Effector memory CD8-positive, alpha-beta T cell (primary cell): Measurements from ENCODE around the gene P2RX4.
"Not testable (repeated sequence)": the region's sequence is repeated elsewhere in the genome, so short reads cannot be mapped to it uniquely, and the experiment has no call there.

Source experiments
- ATAC-seq: fragments of 150-1000 bp; cut with Tn5 transposase; replicated peaks from 2 replicates; pipeline ENCODE4 v1.10.0; 2021; ENCODE audit warnings: mild to moderate bottlenecking, moderate library complexity
- DNase-seq, 3 experiments: peaks; one replicate each; pipeline ENCODE4 v3.0.0; 2021
- H3K27ac Mint-ChIP-seq, 2 donors: one replicate each; pipeline ENCODE4 v1.8.0; 2022; ENCODE audit warnings: mild to moderate bottlenecking in 2 of 2, mixed read lengths in 2 of 2, moderate library complexity in 2 of 2
- H3K27me3 Mint-ChIP-seq, 2 donors: one replicate each; pipeline ENCODE4 v1.8.0; 2022; ENCODE audit warnings: mixed read lengths in 2 of 2
- H3K36me3 Mint-ChIP-seq: one replicate; pipeline ENCODE4 v1.8.0; 2022; ENCODE audit warnings: mild to moderate bottlenecking, moderate library complexity, mixed read lengths; ENCODE audit not compliant: insufficient read depth
- H3K4me1 Mint-ChIP-seq, 2 donors: one replicate each; pipeline ENCODE4 v1.8.0; 2022; ENCODE audit warnings: low read depth in 2 of 2, mixed read lengths in 2 of 2
- H3K4me3 Mint-ChIP-seq, 2 donors: one replicate each; pipeline ENCODE4 v1.8.0; 2022; ENCODE audit warnings: mild to moderate bottlenecking in 2 of 2, mixed read lengths in 2 of 2, moderate library complexity in 2 of 2
- H3K9me3 Mint-ChIP-seq, 2 donors: one replicate each; pipeline ENCODE4 v1.8.0; 2022; ENCODE audit warnings: mixed read lengths in 2 of 2

P2RX4 gene

GRCh38 chr12:121198949-121199348, 11.0 kb upstream of the P2RX4 start:
- ATAC-seq, result no peak
- Mint-ChIP-seq H3K4me1 (no peaks in the 10 kb centered on the region), H3K4me3 (no peak overlapping the region), H3K9me3 (no peaks in the 10 kb centered on the region), H3K27ac (no peak overlapping the region), H3K27me3 (no peaks in the 10 kb centered on the region), H3K36me3 (no peaks in the 10 kb centered on the region)
- no peak for DNase-seq

GRCh38 chr12:121201140-121201539, 8.8 kb upstream of the P2RX4 start:
- not testable (repeated sequence) for H3K4me3 Mint-ChIP-seq, H3K36me3 Mint-ChIP-seq, H3K27me3 Mint-ChIP-seq, H3K4me1 Mint-ChIP-seq, H3K9me3 Mint-ChIP-seq, DNase-seq, H3K27ac Mint-ChIP-seq, ATAC-seq

- Mint-ChIP-seq H3K36me3 (no peaks in the 10 kb centered on the region), H3K9me3 (no peaks in the 10 kb centered on the region), H3K4me1 (no peaks in the 10 kb centered on the region), H3K4me3 (no peak overlapping the region), H3K27me3 (no peaks in the 10 kb centered on the region), H3K27ac (peak overlapping the region in 1 of 2 donors; percentile 23)
- no peak for ATAC-seq
- DNase-seq, result no peak
These were observed 7.2 kb upstream of the P2RX4 start for GRCh38 chr12:121202407-121203355.

- Mint-ChIP-seq H3K36me3 (no peaks in the 10 kb centered on the region), H3K27ac (no peak overlapping the region), H3K4me1 (no peaks in the 10 kb centered on the region), H3K27me3 (no peaks in the 10 kb centered on the region), H3K9me3 (no peaks in the 10 kb centered on the region), H3K4me3 (no peak overlapping the region)
- ATAC-seq (no peak), DNase-seq (no peak)
These were observed 6.4 kb upstream of the P2RX4 start for GRCh38 chr12:121203482-121203881.

- no peak for DNase-seq
- Mint-ChIP-seq H3K27me3 (no peaks in the 10 kb centered on the region), H3K9me3 (no peaks in the 10 kb centered on the region), H3K27ac (no peak overlapping the region), H3K4me1 (peaks cover 0 to under 1% of the 10 kb centered on the region in 2 donors), H3K4me3 (no peak overlapping the region), H3K36me3 (peaks cover 2% of the 10 kb centered on the region)
- no peak for ATAC-seq
These were observed 4.4 kb upstream of the P2RX4 start for GRCh38 chr12:121205491-121205890.

- Mint-ChIP-seq H3K36me3 (peaks cover 19% of the 10 kb centered on the region), H3K4me3 (peak overlapping the region; percentile 91 to 94)
These were observed 1.4 kb upstream of the P2RX4 start for GRCh38 chr12:121208571-121208970.

GRCh38 chr12:121209221-121209620, 708 bp upstream of the P2RX4 start:
- no peak for ATAC-seq
- peaks cover 7 to 11% of the 10 kb centered on the region in 2 donors for H3K4me1 Mint-ChIP-seq
- no peak for DNase-seq

More at GRCh38 chr12:121208571-121208970, 1.4 kb upstream of the P2RX4 start:
- not testable (repeated sequence) for H3K4me1 Mint-ChIP-seq, H3K9me3 Mint-ChIP-seq, ATAC-seq, DNase-seq, H3K27me3 Mint-ChIP-seq
- peak overlapping the region; percentile 97 to 98 for H3K27ac Mint-ChIP-seq

GRCh38 chr12:121212875-121213274, 2.9 kb downstream of the P2RX4 start:
- peak overlapping the region in 1 of 2 donors; percentile 66 for H3K27ac Mint-ChIP-seq
- no peak overlapping the region for H3K4me3 Mint-ChIP-seq
- H3K4me1 Mint-ChIP-seq, result peaks cover 17 to 23% of the 10 kb centered on the region in 2 donors
- no peaks in the 10 kb centered on the region for H3K27me3 Mint-ChIP-seq
- ATAC-seq (no peak), DNase-seq (no peak)
- H3K9me3 Mint-ChIP-seq, result no peaks in the 10 kb centered on the region
- H3K36me3 Mint-ChIP-seq, result peaks cover 22% of the 10 kb centered on the region

More at GRCh38 chr12:121209221-121209620, 708 bp upstream of the P2RX4 start:
- Mint-ChIP-seq H3K27ac (peak overlapping the region; percentile 97 to 98), H3K9me3 (no peaks in the 10 kb centered on the region), H3K27me3 (no peaks in the 10 kb centered on the region), H3K4me3 (peak overlapping the region; percentile 91 to 94), H3K36me3 (peaks cover 19% of the 10 kb centered on the region)

GRCh38 chr12:121214166-121214777, 4.3 kb downstream of the P2RX4 start:
- peaks cover 19 to 23% of the 10 kb centered on the region in 2 donors for H3K4me1 Mint-ChIP-seq
- H3K36me3 Mint-ChIP-seq, result peaks cover 22% of the 10 kb centered on the region
- peak overlapping the region; percentile 32 to 33 for H3K4me3 Mint-ChIP-seq
- no peaks in the 10 kb centered on the region for H3K27me3 Mint-ChIP-seq
- H3K27ac Mint-ChIP-seq, result peak overlapping the region; percentile 73 to 88
- DNase-seq, result no peak
- no peaks in the 10 kb centered on the region for H3K9me3 Mint-ChIP-seq
- no peak for ATAC-seq

GRCh38 chr12:121214855-121215745, 5.2 kb downstream of the P2RX4 start:
- Mint-ChIP-seq H3K27ac (peak overlapping the region; percentile 73 to 88), H3K4me1 (peaks cover 19 to 23% of the 10 kb centered on the region in 2 donors), H3K36me3 (peaks cover 22% of the 10 kb centered on the region), H3K4me3 (peak overlapping the region; percentile 32 to 33), H3K9me3 (no peaks in the 10 kb centered on the region), H3K27me3 (no peaks in the 10 kb centered on the region)
- peak; percentile 11 for ATAC-seq
- DNase-seq, result no peak

GRCh38 chr12:121216102-121216501, 6.2 kb downstream of the P2RX4 start:
- Mint-ChIP-seq H3K27ac (no peak overlapping the region), H3K27me3 (no peaks in the 10 kb centered on the region), H3K4me1 (peaks cover 15 to 18% of the 10 kb centered on the region in 2 donors), H3K9me3 (no peaks in the 10 kb centered on the region), H3K36me3 (peaks cover 15% of the 10 kb centered on the region), H3K4me3 (no peak overlapping the region)
- ATAC-seq (no peak), DNase-seq (no peak)

- H3K27ac Mint-ChIP-seq, result no peak overlapping the region
- no peak for ATAC-seq
- peaks cover 9% of the 10 kb centered on the region for H3K36me3 Mint-ChIP-seq
These were observed 7.1 kb downstream of the P2RX4 start for GRCh38 chr12:121217063-121217462.

GRCh38 chr12:121217761-121218160, 7.8 kb downstream of the P2RX4 start:
- Mint-ChIP-seq H3K36me3 (peaks cover 11% of the 10 kb centered on the region), H3K9me3 (no peaks in the 10 kb centered on the region), H3K27me3 (no peaks in the 10 kb centered on the region), H3K4me1 (peaks cover 15 to 19% of the 10 kb centered on the region in 2 donors), H3K4me3 (no peak overlapping the region), H3K27ac (peak overlapping the region; percentile 24 to 78)
- no peak for DNase-seq
- ATAC-seq, result no peak

More at GRCh38 chr12:121217063-121217462, 7.1 kb downstream of the P2RX4 start:
- DNase-seq, result no peak
- no peaks in the 10 kb centered on the region for H3K27me3 Mint-ChIP-seq
- no peak overlapping the region for H3K4me3 Mint-ChIP-seq
- H3K4me1 Mint-ChIP-seq, result peaks cover 13% of the 10 kb centered on the region in 2 donors
- no peaks in the 10 kb centered on the region for H3K9me3 Mint-ChIP-seq
